ENCODE measurements around the gene DCHS1. TPM values are rescaled to one million over a fixed set of nuclear protein-coding genes. Genes with fewer than 3 reads are reported as not detected.

Gene DCHS1
- total and polyA plus RNA-seq, 2 of the 13 experiments (the other 11 are each of a cell fraction or from before 2014, with no cell fraction given) = under 0.01 to 0.03 TPM

- TF ChIP-seq DDIT3 (CRISPR knock-in tag; IDR thresholded peaks at IDR 0.05) (no peak), ZNF570 (CRISPR knock-in tag; IDR thresholded peaks at IDR 0.05; ENCODE audit: borderline replicate concordance) (no peak), ZHX2 (IDR thresholded peaks at IDR 0.05; ENCODE audit: low read depth) (no peak), ZHX2 (CRISPR knock-in tag; IDR thresholded peaks at IDR 0.05; ENCODE audit: borderline replicate concordance) (no peak), GABPB1 (CRISPR knock-in tag; IDR thresholded peaks at IDR 0.05) (peak; percentile 64), IKZF5 (CRISPR knock-in tag; IDR thresholded peaks at IDR 0.05) (peak; percentile 63), GTF3A (CRISPR knock-in tag; conservative IDR thresholded peaks at IDR 0.05) (no peak), ZNF24 (IDR thresholded peaks at IDR 0.05) (no peak), MBNL3 (CRISPR knock-in tag; conservative IDR thresholded peaks at IDR 0.05) (no peak), IRF2 (CRISPR knock-in tag; IDR thresholded peaks at IDR 0.05) (peak; percentile 51; the same call in 1 of the 2 replicates), ZNF484 (CRISPR knock-in tag; IDR thresholded peaks at IDR 0.05; ENCODE audit: borderline replicate concordance, low read depth) (no peak), KLF15 (CRISPR knock-in tag; IDR thresholded peaks at IDR 0.05; ENCODE audit: borderline replicate concordance) (no peak), ZNF367 (CRISPR knock-in tag; IDR thresholded peaks at IDR 0.05; ENCODE audit: borderline replicate concordance) (no peak), MIER2 (CRISPR knock-in tag; IDR thresholded peaks at IDR 0.05) (no peak), ZNF12 (CRISPR knock-in tag; IDR thresholded peaks at IDR 0.05) (no peak), ZBTB37 (CRISPR knock-in tag; IDR thresholded peaks at IDR 0.05) (no peak), FOXK1 (CRISPR knock-in tag; IDR thresholded peaks at IDR 0.05; ENCODE audit: borderline replicate concordance, low read depth) (peak; percentile 39; the same call in 1 of the 2 replicates)
These were observed 36.4 kb downstream of the DCHS1 start, which contains the start of gene TPP1 (continued) for GRCh38 chr11:6619004-6619745.
